Daoy (cell line): ENCODE measurements around the gene SYT1. TPM values are rescaled to one million over a fixed set of nuclear protein-coding genes. Genes with fewer than 3 reads are reported as not detected.

ENCODE experiments used
- DNase-seq: peaks from one replicate; pipeline ENCODE4 v3.0.0-alpha.2; 2015; ENCODE audit warnings: low read depth
- total RNA-seq: library from RNA; depleted of rRNA; stranded (reverse); fragments of >200 nt; shearing (Covaris generic); gene quantifications from 2 replicates; pipeline ENCODE4 v1.2.3, GENCODE V29; 2014

Gene SYT1
- total RNA-seq, 1 experiment from 2014 or later, result 1.1 TPM

- peak; percentile 53 for DNase-seq
These were observed 480.6 kb downstream of the SYT1 start for GRCh38 chr12:79344855-79345847.

DNA sequence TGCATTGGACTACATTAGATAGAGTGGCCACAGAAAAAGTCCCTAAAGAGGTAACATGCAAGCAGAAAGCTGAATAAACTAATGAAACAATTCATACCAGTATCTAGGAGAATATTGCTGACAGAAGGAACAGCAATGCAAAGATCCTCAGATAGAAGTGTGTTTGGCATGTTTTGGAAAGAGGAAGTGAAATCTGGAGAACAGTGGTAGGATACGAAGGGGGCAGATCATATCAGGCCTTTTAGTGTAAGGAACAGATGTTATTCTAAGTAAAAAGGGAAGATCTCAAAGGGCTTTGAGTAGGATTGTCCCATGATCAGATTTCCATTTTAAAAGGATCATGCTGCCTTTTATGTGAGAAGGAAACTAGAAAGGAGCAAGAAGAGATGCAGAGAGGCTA, 483.3 kb downstream of the SYT1 start:
- DNase-seq, result no peak

DNA sequence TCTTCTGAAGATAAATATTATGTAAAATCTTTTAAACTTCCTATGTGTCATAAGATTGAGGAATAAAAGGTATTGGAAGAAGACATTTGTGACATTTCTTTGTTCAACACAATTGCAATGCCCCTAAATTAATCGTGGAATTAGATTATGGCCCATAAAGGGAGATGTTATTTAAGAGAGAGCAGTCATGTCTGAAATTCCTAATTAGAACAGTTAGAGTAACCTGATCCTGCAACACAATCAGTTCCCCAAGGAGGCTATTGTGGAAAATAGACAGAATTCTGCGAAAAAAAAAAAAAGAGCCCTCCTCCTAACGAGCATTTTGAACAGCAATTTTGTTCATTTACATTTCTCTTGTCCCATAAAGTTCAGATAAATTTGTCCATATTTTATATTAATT, 486.7 kb downstream of the SYT1 start:
- no peak for DNase-seq

GRCh38 chr12:79356216-79356615, 491.6 kb downstream of the SYT1 start:
- DNase-seq, result no peak

DNA sequence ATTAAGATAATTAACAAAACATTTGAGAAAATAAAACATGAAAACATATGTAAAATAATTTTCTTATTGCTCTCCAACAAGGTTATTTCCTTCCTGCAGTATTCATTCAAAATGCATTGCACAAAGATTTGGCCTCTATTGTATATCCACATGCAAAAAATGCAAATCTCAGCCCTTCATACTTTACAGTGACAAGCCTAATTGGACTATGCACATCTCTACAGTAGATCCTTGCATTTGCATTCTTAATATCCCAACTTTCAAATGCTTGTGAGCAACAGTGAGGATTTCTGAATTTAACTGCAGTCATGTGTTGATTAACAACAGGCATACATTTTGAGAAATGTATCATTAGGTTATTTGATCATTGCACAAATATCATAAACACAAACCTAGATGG, 492.5 kb downstream of the SYT1 start:
- no peak for DNase-seq

DNA sequence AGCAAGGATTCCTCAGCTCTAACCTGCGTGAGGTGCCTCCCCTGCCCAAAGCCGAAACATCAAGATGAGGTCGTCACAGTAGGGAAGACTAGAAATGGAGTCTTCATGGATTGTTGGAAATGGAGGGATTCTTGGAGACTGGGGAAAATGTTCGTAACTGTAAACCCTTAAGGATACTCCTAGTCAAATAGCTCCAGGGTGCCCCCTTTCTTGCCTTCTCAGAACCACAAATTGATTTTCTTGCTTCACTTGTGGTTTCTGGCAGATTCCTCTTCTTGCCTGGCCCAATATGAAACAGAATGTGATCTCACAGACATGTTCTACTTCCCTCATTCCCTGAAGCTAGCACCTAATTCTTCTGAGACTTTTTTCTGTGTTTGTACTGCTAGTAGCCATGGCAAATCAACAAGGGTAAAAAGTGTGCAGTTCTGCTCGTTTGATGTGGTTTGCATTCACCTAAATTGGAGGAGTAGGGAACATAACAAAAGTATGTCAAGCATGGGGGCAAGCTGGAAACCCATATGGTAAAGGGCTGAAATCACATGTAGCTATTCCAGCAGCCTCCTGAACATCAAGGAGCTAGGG, 494.2 kb downstream of the SYT1 start:
- no peak for DNase-seq

DNA sequence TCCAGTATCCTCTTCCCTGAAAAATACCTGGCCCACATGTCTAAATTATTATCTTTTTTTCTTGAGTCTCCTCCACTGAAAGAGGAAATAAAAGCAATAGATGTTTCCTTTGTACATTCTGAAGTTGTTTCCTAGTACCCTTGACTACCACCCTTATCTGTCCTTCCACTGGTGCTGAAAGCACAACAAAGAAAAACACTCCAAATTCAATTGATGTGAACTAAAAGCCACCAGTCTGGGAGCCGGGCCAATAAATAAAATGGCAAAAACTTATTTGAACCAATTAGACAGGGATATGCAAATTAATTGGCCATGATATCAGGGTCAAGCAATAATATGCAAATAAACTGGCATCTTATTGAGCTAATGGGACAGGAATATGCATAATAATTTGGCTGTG, 495.7 kb downstream of the SYT1 start:
- no peak for DNase-seq

GRCh38 chr12:79360936-79361335, 496.4 kb downstream of the SYT1 start:
- no peak for DNase-seq

- no peak for DNase-seq
These were observed 499.6 kb downstream of the SYT1 start for GRCh38 chr12:79364197-79364596.

DNA sequence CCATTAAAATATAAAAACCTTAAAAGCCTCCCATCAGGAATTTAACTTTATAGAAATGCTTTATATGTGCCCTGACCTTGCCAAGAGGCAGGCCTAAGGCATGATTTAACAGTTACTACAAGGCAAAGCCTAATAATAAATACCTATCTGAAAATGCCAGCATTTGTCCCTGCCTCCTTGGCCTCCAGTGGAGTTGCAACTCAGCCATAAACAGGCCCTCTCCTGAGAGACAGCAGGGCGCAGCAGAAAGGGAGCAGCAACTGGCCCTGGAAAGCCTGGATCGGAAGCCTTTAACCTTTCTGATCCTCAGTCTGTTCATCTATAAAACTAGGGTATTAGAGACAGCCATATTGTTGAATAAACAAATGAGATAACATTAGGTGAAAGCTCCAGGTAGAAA, 501.8 kb downstream of the SYT1 start:
- DNase-seq, result no peak

GRCh38 chr12:79367032-79367589, 502.5 kb downstream of the SYT1 start:
- DNase-seq, result no peak

DNA sequence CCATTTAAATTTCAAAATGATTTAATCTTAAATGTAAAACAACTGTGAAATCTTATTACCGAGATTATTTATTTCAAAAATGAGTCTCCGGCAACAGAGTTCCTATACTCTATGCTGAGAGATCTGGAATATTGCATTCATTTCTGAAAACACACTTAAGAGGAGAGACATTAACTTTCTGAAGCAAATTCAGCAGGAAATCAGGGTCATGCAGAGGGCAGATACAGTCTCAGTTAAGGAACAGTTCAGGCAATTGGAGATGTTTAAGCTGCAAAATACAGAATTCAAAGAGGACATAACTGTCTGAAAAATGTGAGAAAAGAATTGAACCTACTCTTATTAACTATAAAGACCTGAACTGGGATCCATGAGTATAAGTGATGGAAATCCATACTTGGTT, 505.4 kb downstream of the SYT1 start:
- DNase-seq, result no peak

GRCh38 chr12:79371226-79371625, 506.7 kb downstream of the SYT1 start:
- no peak for DNase-seq

- peak; percentile 39 for DNase-seq
These were observed 509.4 kb downstream of the SYT1 start for GRCh38 chr12:79373896-79374499.

GRCh38 chr12:79374545-79374944, 510.0 kb downstream of the SYT1 start:
- DNase-seq, result no peak

DNA sequence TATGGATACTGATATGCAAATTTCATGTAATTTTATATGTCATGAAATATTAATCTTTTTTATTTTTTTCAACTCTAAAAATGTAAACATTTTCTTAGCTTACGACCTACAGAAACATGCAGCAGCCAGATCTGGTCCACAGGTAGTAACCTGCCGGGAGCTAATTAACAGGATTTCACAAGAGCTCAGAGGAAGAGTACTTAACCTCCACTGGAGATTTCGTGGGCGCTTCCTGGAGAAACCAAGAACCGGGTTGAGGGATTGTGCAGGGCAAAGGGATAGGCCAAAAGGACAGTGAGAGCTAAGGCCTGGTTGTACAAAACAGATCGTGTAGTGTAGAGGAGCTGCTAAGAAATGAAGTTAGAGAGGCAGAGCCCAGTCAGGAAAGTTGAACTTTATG, 510.5 kb downstream of the SYT1 start:
- no peak for DNase-seq

DNA sequence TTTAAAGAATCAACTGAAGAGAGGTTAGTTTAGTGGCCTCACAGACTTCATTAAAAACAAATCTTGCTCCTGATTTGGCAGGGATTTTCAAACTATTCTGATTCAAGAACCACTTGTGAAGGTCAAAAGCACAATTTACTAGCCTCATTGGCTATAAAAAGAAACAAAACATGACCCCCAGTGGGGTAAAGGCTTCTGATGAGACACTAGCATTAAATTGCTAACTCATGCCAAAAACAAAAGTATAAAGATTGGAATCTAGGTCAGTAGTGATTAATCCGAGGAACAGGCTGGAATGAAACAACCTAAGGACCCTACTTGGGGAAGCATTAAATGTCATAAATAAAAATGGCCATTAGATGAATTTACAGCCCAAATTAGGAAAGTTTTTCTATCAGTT, 513.9 kb downstream of the SYT1 start:
- DNase-seq, result peak; percentile 4

- DNase-seq, result no peak
These were observed 515.8 kb downstream of the SYT1 start for GRCh38 chr12:79380402-79380801.

DNA sequence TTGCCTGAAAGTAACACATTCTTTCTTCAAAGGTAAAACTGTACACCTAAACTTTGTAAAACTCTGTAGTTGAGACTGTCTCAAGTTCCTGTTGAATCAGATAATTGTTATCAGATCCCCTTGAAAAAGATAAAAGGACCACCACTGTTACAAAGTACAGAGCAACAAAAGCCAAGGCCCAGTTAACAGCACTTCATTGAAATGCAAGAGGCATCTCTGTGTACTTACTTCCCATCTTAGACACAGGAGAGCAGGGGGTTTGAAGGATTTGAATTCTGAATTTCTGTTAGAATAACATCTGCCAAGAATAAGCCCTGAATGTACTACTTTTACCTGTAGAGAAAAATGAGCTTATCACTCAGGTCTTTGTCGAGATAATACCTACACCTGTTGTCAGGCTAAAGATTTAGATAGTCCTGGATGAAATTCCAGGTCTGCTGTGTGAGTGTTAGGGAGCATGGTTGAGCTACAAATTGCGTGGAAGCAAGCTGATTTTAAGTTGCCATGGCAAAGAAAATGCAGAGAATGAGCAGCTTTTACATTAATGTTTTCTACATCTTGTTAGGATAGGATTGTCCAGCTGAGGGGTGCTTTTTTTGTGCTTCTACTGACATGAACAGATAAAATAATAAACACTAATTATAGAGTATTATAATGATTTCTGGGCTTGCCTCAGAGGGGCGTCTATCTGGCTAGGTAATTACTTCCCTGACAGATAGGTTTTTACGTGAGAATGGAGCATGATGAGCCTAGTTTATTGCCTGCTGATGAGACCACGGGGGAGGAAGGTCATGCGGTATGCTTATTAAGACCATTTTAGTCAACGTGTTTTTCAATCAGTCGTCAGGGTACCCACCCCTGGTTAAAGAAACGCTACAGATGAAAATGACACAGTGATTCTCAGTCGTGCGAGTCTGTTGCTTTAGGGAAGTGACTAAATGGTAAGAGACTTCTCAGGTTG, 517.0 kb downstream of the SYT1 start:
- DNase-seq, result no peak

DNA sequence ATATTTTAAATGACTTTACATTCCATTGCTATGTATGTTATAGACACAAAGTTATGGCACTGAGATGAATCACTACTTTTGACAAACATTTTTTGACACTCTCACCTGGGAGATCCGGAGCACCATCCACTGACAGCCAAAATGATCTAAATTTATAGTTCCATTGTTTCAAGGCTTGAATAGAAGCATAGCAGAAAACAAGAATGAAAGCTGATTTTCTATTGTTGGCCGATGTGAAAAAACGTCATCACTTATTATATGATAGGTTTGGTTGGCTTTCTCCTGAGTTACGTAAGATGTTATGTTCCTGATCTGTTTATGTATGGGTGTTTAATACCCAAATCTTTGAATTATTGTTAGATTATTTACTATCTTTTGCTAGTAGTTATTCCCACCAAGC, 520.0 kb downstream of the SYT1 start:
- DNase-seq, result no peak

- DNase-seq, result no peak
These were observed 523.4 kb downstream of the SYT1 start for GRCh38 chr12:79388011-79388410.
